ENCODE measurements around the gene CTSE.
A peak's percentile ranks its signal among the peaks of the same experiment; 100 is the strongest.

CTSE gene

GRCh38 chr1:205967554-205968335 is 56.0 kb downstream of the CTSE start:
- no peak for DNase-seq

- no peak for DNase-seq
These were observed 58.4 kb downstream of the CTSE start for GRCh38 chr1:205965036-205965884.

GRCh38 chr1:205963352-205964155 is 60.1 kb downstream of the CTSE start:
- no peak for DNase-seq

- DNase-seq = no peak
These were observed 60.9 kb downstream of the CTSE start for GRCh38 chr1:205962821-205963221.

- DNase-seq = no peak
These were observed 61.5 kb downstream of the CTSE start for GRCh38 chr1:205961991-205962820.

GRCh38 chr1:205961405-205961804 is 62.3 kb downstream of the CTSE start:
- DNase-seq = peak; percentile 41

- no peak for DNase-seq
These were observed 63.9 kb downstream of the CTSE start for GRCh38 chr1:205959789-205960188.

All from femur (tissue), 1 donor.